ENCODE measurements around the gene ZBTB11.

The ZBTB11 gene

GRCh38 chr3:101624857-101625256 lies 52.1 kb downstream of the ZBTB11 start:
- no peaks in the 10 kb centered on the region for H3K27me3 ChIP-seq (ENCODE audit: control insufficient read depth in 3 of 3, insufficient read depth in 3 of 3, low read depth in 1 of 3, low read length in 3 of 3)
- H3K18ac ChIP-seq (ENCODE audit: low read length) = no peak overlapping the region
- H3K14ac ChIP-seq (ENCODE audit: low read length) = no peak overlapping the region
- no peak overlapping the region for H3K4me3 ChIP-seq (ENCODE audit: low read length in 2 of 2)
- no peak overlapping the region for H4K91ac ChIP-seq (ENCODE audit: low read depth, low read length, poor library complexity)
- no peak overlapping the region for H3K4ac ChIP-seq (ENCODE audit: low read length)
- no peak overlapping the region for H2AFZ ChIP-seq (ENCODE audit: low read length)
- H2BK15ac ChIP-seq (ENCODE audit: low read length) = no peak overlapping the region
- no peaks in the 10 kb centered on the region for H3K36me3 ChIP-seq (replicated peaks in 1 of 2; ENCODE audit: control insufficient read depth in 2 of 2, insufficient read depth in 2 of 2, low read length in 2 of 2)
- H2BK5ac ChIP-seq (ENCODE audit: low read length) = no peak overlapping the region
- H3K79me1 ChIP-seq (ENCODE audit: low read depth, low read length) = no peaks in the 10 kb centered on the region
- no peak overlapping the region for H3K23ac ChIP-seq (ENCODE audit: low read depth, low read length, poor library complexity)
- H3K4me1 ChIP-seq (ENCODE audit: control insufficient read depth in 2 of 2, insufficient read depth in 1 of 2, low read depth in 1 of 2, low read length in 2 of 2) = no peaks in the 10 kb centered on the region
- no CpG with 5 or more reads among the region's 2 CpGs for WGBS, 2 donors (ENCODE audit: extremely low coverage in 2 of 2, insufficient read length in 2 of 2, insufficient replicate concordance in 1 of 2)
- H2BK12ac ChIP-seq (ENCODE audit: low read length) = no peak overlapping the region
- no peak overlapping the region for H4K8ac ChIP-seq (ENCODE audit: low read depth, low read length)
- peaks cover 0 to 2% of the 10 kb centered on the region in 2 donors for H3K9me3 ChIP-seq (replicated peaks in 1 of 2; ENCODE audit: control insufficient read depth in 2 of 2, insufficient read depth in 1 of 2, low read depth in 1 of 2, low read length in 2 of 2)
- H3K27ac ChIP-seq (replicated peaks; ENCODE audit: low read length) = no peak overlapping the region
- no peak overlapping the region for H2BK120ac ChIP-seq (ENCODE audit: low read depth, low read length)
- DNase-seq (ENCODE audit: low spot score) = no peak
- H3K9ac ChIP-seq (ENCODE audit: low read depth, low read length, poor library complexity) = no peak overlapping the region
- H3K4me2 ChIP-seq (ENCODE audit: insufficient read depth, low read length, poor library complexity, severe bottlenecking) = no peak overlapping the region
- H2AK5ac ChIP-seq (ENCODE audit: low read depth, low read length) = no peak overlapping the region

DNA sequence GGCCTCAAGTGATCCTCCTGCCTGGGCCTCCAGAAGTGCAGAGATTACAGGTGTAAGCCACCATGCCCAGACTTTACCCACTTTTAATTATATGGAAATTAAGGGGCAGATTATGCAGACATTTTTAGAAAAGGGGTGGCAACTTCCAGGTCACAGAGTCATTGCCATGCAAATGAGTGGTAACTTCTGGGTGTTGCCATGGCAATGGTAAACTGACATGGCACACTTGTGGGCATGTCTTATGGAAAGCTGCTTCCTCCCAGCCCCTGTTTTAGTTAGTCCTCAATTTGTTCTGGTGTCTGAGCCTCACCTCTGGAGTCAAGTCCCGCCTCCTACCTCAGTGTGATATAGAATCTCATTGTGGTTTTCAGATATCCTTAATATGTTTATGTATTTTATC lies 53.3 kb downstream of the ZBTB11 start:
- H3K4ac ChIP-seq (ENCODE audit: low read length) = no peak overlapping the region
- H3K36me3 ChIP-seq (replicated peaks in 1 of 2; ENCODE audit: control insufficient read depth in 2 of 2, insufficient read depth in 2 of 2, low read length in 2 of 2) = no peaks in the 10 kb centered on the region
- H3K4me1 ChIP-seq (ENCODE audit: control insufficient read depth in 2 of 2, insufficient read depth in 1 of 2, low read depth in 1 of 2, low read length in 2 of 2) = no peaks in the 10 kb centered on the region
- no peak overlapping the region for H3K4me3 ChIP-seq (ENCODE audit: low read length in 2 of 2)
- no peak overlapping the region for H2BK120ac ChIP-seq (ENCODE audit: low read depth, low read length)
- no peak overlapping the region for H2BK15ac ChIP-seq (ENCODE audit: low read length)
- H3K9me3 ChIP-seq (replicated peaks in 1 of 2; ENCODE audit: control insufficient read depth in 2 of 2, insufficient read depth in 1 of 2, low read depth in 1 of 2, low read length in 2 of 2) = peaks cover 0 to 3% of the 10 kb centered on the region in 2 donors
- no peak for DNase-seq (ENCODE audit: low spot score)
- H4K8ac ChIP-seq (ENCODE audit: low read depth, low read length) = no peak overlapping the region
- no peak overlapping the region for H4K91ac ChIP-seq (ENCODE audit: low read depth, low read length, poor library complexity)
- H3K79me1 ChIP-seq (ENCODE audit: low read depth, low read length) = no peaks in the 10 kb centered on the region
- no peak overlapping the region for H2AK5ac ChIP-seq (ENCODE audit: low read depth, low read length)
- no peak overlapping the region for H2BK5ac ChIP-seq (ENCODE audit: low read length)
- no peak overlapping the region for H3K9ac ChIP-seq (ENCODE audit: low read depth, low read length, poor library complexity)
- H3K14ac ChIP-seq (ENCODE audit: low read length) = no peak overlapping the region
- H3K18ac ChIP-seq (ENCODE audit: low read length) = no peak overlapping the region
- H3K4me2 ChIP-seq (ENCODE audit: insufficient read depth, low read length, poor library complexity, severe bottlenecking) = no peak overlapping the region
- H2BK12ac ChIP-seq (ENCODE audit: low read length) = no peak overlapping the region
- no peaks in the 10 kb centered on the region for H3K27me3 ChIP-seq (ENCODE audit: control insufficient read depth in 3 of 3, insufficient read depth in 3 of 3, low read depth in 1 of 3, low read length in 3 of 3)
- no CpG with 5 or more reads among the region's 1 CpG for WGBS, 2 donors (ENCODE audit: extremely low coverage in 2 of 2, insufficient read length in 2 of 2, insufficient replicate concordance in 1 of 2)
- H2AFZ ChIP-seq (ENCODE audit: low read length) = no peak overlapping the region
- H3K27ac ChIP-seq (replicated peaks; ENCODE audit: low read length) = no peak overlapping the region
- no peak overlapping the region for H3K23ac ChIP-seq (ENCODE audit: low read depth, low read length, poor library complexity)

- Histone ChIP-seq H3K4me2 (ENCODE audit: insufficient read depth, low read length, poor library complexity, severe bottlenecking) (no peak overlapping the region), H3K36me3 (replicated peaks in 1 of 2; ENCODE audit: control insufficient read depth in 2 of 2, insufficient read depth in 2 of 2, low read length in 2 of 2) (no peaks in the 10 kb centered on the region), H4K8ac (ENCODE audit: low read depth, low read length) (no peak overlapping the region), H3K4ac (ENCODE audit: low read length) (no peak overlapping the region), H3K79me1 (ENCODE audit: low read depth, low read length) (no peaks in the 10 kb centered on the region), H2BK12ac (ENCODE audit: low read length) (no peak overlapping the region), H3K9ac (ENCODE audit: low read depth, low read length, poor library complexity) (no peak overlapping the region), H3K9me3 (replicated peaks in 1 of 2; ENCODE audit: control insufficient read depth in 2 of 2, insufficient read depth in 1 of 2, low read depth in 1 of 2, low read length in 2 of 2) (peaks cover 0 to 3% of the 10 kb centered on the region in 2 donors), H3K18ac (ENCODE audit: low read length) (no peak overlapping the region), H3K23ac (ENCODE audit: low read depth, low read length, poor library complexity) (no peak overlapping the region), H2BK120ac (ENCODE audit: low read depth, low read length) (no peak overlapping the region), H2AFZ (ENCODE audit: low read length) (no peak overlapping the region), H3K4me1 (ENCODE audit: control insufficient read depth in 2 of 2, insufficient read depth in 1 of 2, low read depth in 1 of 2, low read length in 2 of 2) (no peaks in the 10 kb centered on the region), H2AK5ac (ENCODE audit: low read depth, low read length) (no peak overlapping the region), H3K27me3 (ENCODE audit: control insufficient read depth in 3 of 3, insufficient read depth in 3 of 3, low read depth in 1 of 3, low read length in 3 of 3) (no peaks in the 10 kb centered on the region), H2BK5ac (ENCODE audit: low read length) (no peak overlapping the region), H3K14ac (ENCODE audit: low read length) (no peak overlapping the region), H4K91ac (ENCODE audit: low read depth, low read length, poor library complexity) (no peak overlapping the region), H3K27ac (replicated peaks; ENCODE audit: low read length) (no peak overlapping the region), H2BK15ac (ENCODE audit: low read length) (no peak overlapping the region), H3K4me3 (ENCODE audit: low read length in 2 of 2) (no peak overlapping the region)
- no CpG with 5 or more reads among the region's 3 CpGs for WGBS, 2 donors (ENCODE audit: extremely low coverage in 2 of 2, insufficient read length in 2 of 2, insufficient replicate concordance in 1 of 2)
- no peak for DNase-seq (ENCODE audit: low spot score)
Observed at GRCh38 chr3:101619734-101620133, 57.2 kb downstream of the ZBTB11 start.

GRCh38 chr3:101618726-101619125 lies 58.2 kb downstream of the ZBTB11 start:
- WGBS, 2 donors (ENCODE audit: extremely low coverage in 2 of 2, insufficient read length in 2 of 2, insufficient replicate concordance in 1 of 2) = no CpG with 5 or more reads among the region's 1 CpG
- H4K91ac ChIP-seq (ENCODE audit: low read depth, low read length, poor library complexity) = no peak overlapping the region
- no peak overlapping the region for H3K4me2 ChIP-seq (ENCODE audit: insufficient read depth, low read length, poor library complexity, severe bottlenecking)

More at GRCh38 chr3:101618726-101619125, 58.2 kb downstream of the ZBTB11 start:
- no peak overlapping the region for H2AK5ac ChIP-seq (ENCODE audit: low read depth, low read length)
- H3K4me3 ChIP-seq (ENCODE audit: low read length in 2 of 2) = no peak overlapping the region
- H3K4ac ChIP-seq (ENCODE audit: low read length) = no peak overlapping the region
- H3K9me3 ChIP-seq (replicated peaks in 1 of 2; ENCODE audit: control insufficient read depth in 2 of 2, insufficient read depth in 1 of 2, low read depth in 1 of 2, low read length in 2 of 2) = peaks cover 0 to 3% of the 10 kb centered on the region in 2 donors
- no peak overlapping the region for H2BK5ac ChIP-seq (ENCODE audit: low read length)
- H2BK15ac ChIP-seq (ENCODE audit: low read length) = no peak overlapping the region
- no peaks in the 10 kb centered on the region for H3K79me1 ChIP-seq (ENCODE audit: low read depth, low read length)
- H3K27ac ChIP-seq (replicated peaks; ENCODE audit: low read length) = no peak overlapping the region
- H2BK12ac ChIP-seq (ENCODE audit: low read length) = no peak overlapping the region
- DNase-seq (ENCODE audit: low spot score) = no peak
- H3K23ac ChIP-seq (ENCODE audit: low read depth, low read length, poor library complexity) = no peak overlapping the region
- no peak overlapping the region for H2AFZ ChIP-seq (ENCODE audit: low read length)
- H3K14ac ChIP-seq (ENCODE audit: low read length) = no peak overlapping the region
- no peaks in the 10 kb centered on the region for H3K27me3 ChIP-seq (ENCODE audit: control insufficient read depth in 3 of 3, insufficient read depth in 3 of 3, low read depth in 1 of 3, low read length in 3 of 3)
- H3K4me1 ChIP-seq (ENCODE audit: control insufficient read depth in 2 of 2, insufficient read depth in 1 of 2, low read depth in 1 of 2, low read length in 2 of 2) = no peaks in the 10 kb centered on the region
- no peak overlapping the region for H4K8ac ChIP-seq (ENCODE audit: low read depth, low read length)
- H3K9ac ChIP-seq (ENCODE audit: low read depth, low read length, poor library complexity) = no peak overlapping the region
- no peak overlapping the region for H3K18ac ChIP-seq (ENCODE audit: low read length)
- H3K36me3 ChIP-seq (replicated peaks in 1 of 2; ENCODE audit: control insufficient read depth in 2 of 2, insufficient read depth in 2 of 2, low read length in 2 of 2) = no peaks in the 10 kb centered on the region
- no peak overlapping the region for H2BK120ac ChIP-seq (ENCODE audit: low read depth, low read length)

Measured in neuronal stem cell (in vitro differentiated cells).